NOMO-1 (cell line): ENCODE results near the gene TNFRSF25.
"Not testable (repeated sequence)": the region's sequence is repeated elsewhere in the genome, so short reads cannot be mapped to it uniquely, and the experiment has no call there.

Experiments
- DNase-seq, 2 experiments: peaks; one replicate each; lab custom pipeline; 2025; ENCODE audit not compliant: unreplicated experiment in 2 of 2; lab: John Stamatoyannopoulos, UW

Gene TNFRSF25

DNA sequence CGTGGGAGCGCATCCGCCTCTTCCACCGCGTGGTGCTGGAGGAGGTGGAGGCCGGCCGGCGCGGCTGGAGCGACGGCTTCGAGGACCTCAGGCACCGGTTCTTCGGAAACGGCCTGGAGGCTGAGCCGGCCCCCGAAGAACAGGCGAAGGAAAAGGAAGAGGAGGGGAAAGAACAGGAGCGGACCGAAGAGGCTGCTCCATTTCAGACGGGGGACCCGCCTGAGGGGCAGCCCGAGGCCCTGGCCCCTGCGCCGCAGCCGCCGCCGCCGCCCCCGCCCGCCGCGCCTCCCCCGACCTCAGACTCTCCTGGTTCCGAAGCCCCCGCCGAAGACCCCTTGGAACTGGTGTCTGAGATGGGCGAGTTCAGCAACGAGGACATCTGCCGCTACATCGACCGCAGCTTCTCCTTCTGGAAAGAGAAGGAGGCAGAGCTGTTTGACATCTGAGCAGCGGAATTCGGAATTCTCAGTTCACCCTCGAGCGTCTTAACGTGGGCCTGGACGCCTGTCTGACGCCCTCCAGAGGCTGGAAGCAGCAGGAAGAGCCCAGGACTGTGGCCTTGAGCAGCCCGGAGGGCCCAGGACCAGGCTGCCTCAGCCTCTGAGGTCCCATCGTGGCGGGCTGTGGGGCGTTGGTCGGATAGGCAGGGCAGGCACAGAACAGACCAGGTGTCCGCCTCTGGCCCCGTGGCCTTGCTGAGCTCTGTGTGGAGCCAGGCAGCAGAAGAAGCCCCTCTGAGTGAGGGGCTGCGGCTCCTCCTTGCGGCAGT, 10.0 kb downstream of the TNFRSF25 start:
- DNase-seq, result not testable (repeated sequence)

DNA sequence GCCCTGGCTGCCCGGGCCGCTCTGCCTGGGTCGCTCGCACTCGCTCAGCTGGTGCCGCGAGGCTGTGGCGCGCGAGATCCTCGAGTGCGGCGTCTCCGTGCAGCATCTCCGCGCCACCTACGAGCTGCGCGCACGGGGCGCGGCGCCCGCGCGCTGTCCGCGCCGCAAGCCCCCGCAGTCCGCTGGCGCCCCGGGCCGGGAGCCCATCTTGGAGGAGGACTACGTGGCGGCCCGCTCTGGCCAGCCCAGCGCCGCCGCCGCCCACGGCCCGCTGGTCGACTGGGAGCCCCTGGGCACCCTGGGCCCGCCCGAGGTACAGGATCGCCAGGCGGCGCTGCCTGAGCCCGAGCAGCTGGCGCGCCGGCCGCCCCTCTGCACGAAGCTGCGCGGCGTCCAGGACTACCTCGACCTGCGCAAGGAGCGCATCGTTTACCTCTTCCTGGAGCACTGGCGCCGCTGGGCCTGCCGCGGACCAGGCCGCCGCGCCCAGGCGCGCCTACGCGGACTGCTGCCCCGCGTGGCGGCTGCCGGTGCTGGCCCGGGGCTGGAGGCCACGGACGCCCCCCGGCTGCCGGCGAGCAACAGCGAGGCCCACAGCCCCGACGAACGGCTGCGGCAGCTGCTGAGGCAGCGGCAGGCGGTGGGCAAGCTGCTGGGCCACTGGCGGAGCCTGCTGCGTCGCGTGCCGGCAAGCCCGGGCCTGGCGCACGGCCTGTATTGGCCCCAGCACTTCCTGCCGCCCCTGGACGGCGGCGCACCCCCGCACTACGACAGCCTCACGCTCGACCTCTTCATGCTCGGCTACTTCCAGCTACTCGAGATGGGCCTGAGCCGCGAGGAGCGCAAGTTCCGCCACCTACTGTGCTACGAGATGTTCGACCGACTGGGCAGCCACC, 10.9 kb downstream of the TNFRSF25 start:
- DNase-seq, result no peak

DNA sequence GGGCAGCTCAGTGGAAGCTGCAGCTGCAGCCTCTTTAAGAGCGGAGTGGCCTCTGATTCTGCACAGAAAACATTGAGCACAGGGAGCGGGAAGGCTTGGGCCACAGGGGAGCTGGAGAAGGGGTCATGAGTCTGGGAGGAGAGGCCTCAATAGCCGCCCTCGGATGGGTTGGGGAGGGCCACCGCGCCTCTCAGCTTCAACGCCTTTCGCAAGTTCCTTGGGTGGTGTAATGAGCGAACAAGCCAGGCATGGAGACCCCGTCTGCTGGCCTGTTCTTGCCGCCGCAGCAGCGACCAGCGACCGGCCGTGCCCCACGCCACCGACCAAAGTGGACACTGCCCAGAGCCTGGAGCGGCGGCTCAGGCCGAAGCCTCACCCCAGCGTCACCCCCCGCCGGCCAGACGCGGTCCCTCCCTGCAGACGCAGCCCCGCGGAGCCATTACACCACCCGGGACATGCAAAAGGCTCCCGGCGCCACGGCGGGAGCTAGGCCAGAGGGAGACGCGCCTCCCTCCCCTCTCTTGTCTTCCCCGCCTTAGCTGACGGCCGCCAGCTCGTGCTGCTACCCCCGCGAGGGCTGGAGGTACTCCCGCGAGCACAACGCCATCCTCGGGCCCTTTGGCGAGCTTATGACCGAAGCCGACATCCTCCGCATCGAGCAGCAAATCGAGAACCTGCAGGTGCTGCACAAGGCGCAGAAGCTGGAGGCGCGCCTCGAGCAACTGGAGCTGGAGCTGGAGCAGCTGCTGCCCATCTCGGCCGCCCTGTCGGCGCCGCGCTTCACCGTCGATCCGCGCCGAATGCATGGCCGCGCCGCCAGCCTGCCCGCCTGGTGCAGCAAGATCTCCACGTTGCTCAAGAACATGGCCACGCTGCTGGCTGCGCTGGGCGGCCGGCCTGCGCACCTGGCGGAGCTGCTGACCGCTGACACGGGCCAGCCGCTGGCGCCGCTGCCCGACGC, 11.8 kb downstream of the TNFRSF25 start:
- DNase-seq, result not testable (repeated sequence)

DNA sequence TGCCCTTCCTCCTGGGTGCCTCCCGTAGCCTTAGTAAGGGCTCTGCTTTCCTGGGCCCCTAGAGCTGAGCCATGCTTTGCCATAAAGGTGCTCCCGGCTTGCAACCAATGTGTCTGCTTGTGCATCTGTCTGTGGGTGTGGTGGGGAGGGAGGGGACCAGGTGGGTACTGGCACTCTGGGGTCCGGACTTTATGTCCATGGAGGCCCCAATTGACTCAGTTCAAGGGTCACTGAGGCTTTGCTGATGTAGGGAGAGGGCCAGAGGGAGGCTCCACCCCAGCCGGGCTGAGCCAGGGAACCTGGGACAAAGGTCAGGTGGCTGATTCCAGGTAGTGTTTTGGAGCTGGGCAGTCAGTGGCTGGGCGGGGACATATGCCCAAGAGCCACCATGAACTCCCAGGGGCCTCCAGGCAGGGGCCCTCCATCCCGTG, 15.0 kb downstream of the TNFRSF25 start:
- DNase-seq, result no peak

GRCh38 chr1:6450486-6450885, 15.5 kb downstream of the TNFRSF25 start:
- DNase-seq, result not testable (repeated sequence)

- no peak for DNase-seq
Measured at GRCh38 chr1:6450005-6450450, 15.9 kb downstream of the TNFRSF25 start.

DNA sequence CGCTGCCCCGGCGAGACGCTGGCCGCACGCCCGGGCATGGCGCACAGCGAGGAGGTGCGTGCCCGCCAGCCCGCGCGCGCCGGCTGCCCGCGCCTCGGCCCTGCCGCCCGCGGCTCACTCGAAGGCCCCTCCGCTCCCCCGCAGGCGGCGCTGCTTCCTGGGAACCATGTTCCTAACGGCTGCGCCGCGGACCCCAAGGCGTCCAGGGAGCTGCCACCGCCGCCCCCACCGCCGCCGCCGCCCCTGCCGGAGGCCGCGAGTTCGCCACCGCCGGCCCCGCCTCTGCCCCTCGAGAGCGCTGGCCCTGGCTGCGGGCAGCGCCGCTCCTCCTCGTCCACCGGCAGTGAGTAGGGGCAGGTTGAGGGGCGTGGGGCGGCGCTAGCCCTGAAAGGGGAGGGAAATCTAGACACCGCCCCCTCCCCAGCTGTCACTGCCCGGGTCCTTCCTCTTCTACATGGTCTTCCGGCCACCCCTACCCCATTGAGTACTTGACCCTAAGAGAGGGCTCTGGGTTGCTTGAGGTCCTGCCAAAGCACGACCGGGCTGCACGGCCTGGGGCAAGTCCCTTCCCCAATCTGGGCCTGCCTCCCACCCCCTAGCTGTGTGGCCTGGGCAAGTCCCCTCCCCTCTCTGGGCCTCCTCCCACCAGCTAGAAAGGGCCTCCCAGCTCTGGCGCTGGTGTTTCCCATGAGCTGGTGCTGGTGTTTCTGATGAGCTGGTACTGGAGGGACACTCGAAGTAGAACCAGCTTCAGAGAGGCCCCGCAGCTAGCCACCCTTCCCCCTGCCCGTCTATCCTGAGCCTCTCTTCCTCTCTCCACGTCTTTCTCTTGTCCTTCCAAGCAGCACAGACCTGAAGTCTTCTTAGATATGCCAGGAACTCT, 17.0 kb downstream of the TNFRSF25 start:
- no peak for DNase-seq

DNA sequence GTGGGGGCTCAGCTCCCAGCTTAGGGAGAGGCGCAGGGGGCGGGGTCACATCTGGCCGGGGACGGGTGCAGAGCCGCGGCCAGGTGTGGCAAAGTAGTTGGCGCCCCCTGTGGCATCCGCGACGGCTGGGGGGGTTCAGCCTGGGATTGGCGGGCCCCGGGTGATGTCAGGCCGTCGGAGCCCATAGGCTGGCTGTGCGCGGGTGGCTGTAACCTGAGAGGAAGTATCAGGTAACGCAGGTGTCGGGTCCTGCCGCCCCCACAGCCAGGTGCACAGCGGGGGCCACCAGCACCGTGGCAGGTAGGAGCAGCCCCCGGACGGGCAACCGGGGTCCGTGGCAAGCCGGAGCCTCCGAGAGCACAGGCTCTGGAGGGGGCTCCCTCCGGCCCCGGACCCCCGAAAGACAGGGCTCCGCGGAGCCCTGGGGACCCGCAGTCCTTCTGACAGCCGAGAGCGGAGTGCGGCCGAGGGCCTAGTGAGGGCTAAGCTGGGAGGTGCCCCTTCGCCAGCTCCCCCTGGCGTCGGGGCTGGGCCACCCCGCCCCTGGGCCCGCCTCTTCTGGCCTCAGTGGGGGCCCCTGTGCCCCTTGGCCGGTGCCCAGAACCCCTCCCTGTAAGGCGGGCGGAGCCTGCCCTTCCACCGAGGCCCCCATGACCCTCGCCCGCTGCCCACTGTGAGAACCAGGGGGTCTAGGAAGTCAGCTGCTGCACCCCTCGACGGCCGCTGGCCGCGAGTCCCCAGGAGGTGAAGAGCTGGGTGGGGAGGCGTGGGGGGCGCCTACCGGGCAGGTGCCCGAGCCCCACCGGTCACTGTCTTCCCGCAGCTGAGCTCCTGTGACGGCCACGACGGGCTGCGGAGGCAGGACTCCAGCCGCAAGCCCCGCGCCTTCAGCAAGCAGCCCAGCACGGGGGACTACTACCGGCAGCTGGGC, 17.9 kb downstream of the TNFRSF25 start:
- DNase-seq, result no peak

- no peak for DNase-seq
Measured at GRCh38 chr1:6447016-6447817, 18.8 kb downstream of the TNFRSF25 start.

- DNase-seq, result no peak
Measured at GRCh38 chr1:6446665-6447015, 19.3 kb downstream of the TNFRSF25 start.

DNA sequence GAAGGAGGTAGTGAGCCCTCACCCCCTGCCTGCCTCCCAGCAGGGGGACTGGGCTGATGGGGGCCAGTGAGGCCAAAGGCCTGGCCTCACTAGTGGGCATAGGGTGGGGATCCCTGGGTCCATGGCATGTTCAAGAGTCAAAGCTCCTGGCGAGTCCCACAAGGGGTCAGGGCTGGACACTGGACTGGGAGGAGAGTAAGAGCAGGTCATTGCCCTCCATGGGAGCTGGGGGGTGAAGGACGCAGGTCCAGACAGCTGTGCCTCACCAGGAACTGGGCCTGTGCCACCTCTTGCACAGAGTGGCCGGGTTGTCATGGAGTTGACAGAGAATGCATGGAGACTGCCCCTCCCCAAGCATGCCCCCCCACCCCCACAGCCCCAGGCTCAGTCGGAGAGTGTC, 20.0 kb downstream of the TNFRSF25 start:
- not testable (repeated sequence) for DNase-seq

GRCh38 chr1:6445062-6445763, 20.8 kb downstream of the TNFRSF25 start:
- no peak for DNase-seq

DNA sequence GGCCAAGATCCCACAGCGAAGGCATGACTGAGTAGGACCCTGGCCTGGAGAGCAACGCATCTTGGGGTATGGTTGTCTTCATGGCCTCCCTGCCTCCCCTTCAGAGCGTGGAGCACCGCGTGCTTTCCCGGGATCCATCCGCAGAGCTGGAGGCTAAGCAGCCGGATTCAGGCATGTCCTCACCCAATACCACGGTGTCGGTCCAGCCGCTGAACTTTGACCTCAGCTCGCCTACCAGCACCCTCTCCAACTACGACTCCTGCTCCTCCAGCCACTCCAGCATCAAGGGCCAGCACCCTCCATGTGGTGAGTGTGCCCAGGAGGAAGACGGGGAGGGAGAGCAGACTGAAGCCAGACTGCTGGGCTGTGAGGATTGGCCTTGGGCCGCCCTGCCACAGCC, 21.6 kb downstream of the TNFRSF25 start:
- no peak for DNase-seq

GRCh38 chr1:6443339-6444115, 22.4 kb downstream of the TNFRSF25 start:
- no peak for DNase-seq

DNA sequence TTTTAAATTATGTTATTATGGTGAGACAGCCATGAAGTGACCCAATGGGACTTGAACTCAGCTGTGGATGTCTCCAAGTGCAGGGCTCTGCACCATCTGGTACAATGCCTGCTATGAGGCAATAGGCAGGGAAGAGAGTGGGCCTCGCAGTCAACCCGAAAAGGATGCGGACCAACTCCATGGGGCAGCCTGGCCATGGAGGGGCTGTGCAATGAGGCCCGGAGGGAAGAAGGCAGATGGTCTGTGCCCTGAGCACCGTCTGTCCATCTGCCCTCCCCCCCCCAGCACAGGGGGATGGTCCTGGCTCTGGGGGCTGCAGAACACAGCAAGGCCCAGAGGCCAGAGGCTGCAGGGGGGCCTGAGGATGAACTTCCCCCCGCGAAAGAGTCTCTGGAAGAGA, 24.4 kb downstream of the TNFRSF25 start:
- DNase-seq, result no peak
